AG09309 (cell line): ENCODE data around the gene TMEM51.

Source experiments
- DNase-seq: peaks from one replicate; pipeline ENCODE4 v3.0.0-alpha.2; 2010; ENCODE audit warnings: low read depth
- H3K4me3 ChIP-seq: 2 replicates; pipeline ENCODE4 v1.5.1; 2011; ENCODE audit warnings: mild to moderate bottlenecking, low read depth, low read length, moderate library complexity; ENCODE audit not compliant: control insufficient read depth
- CTCF ChIP-seq: IDR thresholded peaks from 2 replicates; pipeline ENCODE4 v1.5.1; 2011; ENCODE audit warnings: mild to moderate bottlenecking, low read depth, low read length, inconsistent platforms; ENCODE audit not compliant: insufficient read depth, control insufficient read depth; ENCODE audit errors: missing control alignments

The TMEM51 gene

GRCh38 chr1:15220825-15221431 lies 67.4 kb downstream of the TMEM51 start:
- H3K4me3 ChIP-seq: no peak overlapping the region
- TF ChIP-seq CTCF: no peak

GRCh38 chr1:15222653-15223303 lies 69.2 kb downstream of the TMEM51 start:
- no peak for DNase-seq
- no peak overlapping the region for H3K4me3 ChIP-seq
- TF ChIP-seq CTCF: no peak

More at GRCh38 chr1:15220825-15221431, 67.4 kb downstream of the TMEM51 start:
- DNase-seq: no peak

GRCh38 chr1:15224259-15224869 lies 70.8 kb downstream of the TMEM51 start:
- H3K4me3 ChIP-seq: no peak overlapping the region
- TF ChIP-seq CTCF: no peak

GRCh38 chr1:15224974-15225373 lies 71.4 kb downstream of the TMEM51 start:
- DNase-seq: no peak
- no peak overlapping the region for H3K4me3 ChIP-seq
- no peak for TF ChIP-seq CTCF

More at GRCh38 chr1:15224259-15224869, 70.8 kb downstream of the TMEM51 start:
- no peak for DNase-seq

GRCh38 chr1:15225461-15225860 lies 71.9 kb downstream of the TMEM51 start:
- TF ChIP-seq CTCF: no peak
- H3K4me3 ChIP-seq: no peak overlapping the region
- no peak for DNase-seq

- H3K4me3 ChIP-seq: no peak overlapping the region
- no peak for TF ChIP-seq CTCF
- no peak for DNase-seq
Observed at GRCh38 chr1:15226388-15227255, 73.1 kb downstream of the TMEM51 start.
